H9 (cell line): Measurements from ENCODE around the gene TAF3. TPM values are rescaled to one million over a fixed set of nuclear protein-coding genes. Genes with fewer than 3 reads are reported as not detected.

Experiments
- DNase-seq: peaks from one replicate; pipeline ENCODE4 v3.0.0-alpha.2; 2017
- H2AFZ ChIP-seq: one replicate; pipeline ENCODE4 v1.6.1; 2013; ENCODE audit warnings: mild to moderate bottlenecking, low read length, control low read depth, moderate library complexity
- H2AK5ac ChIP-seq: 2 replicates; pipeline ENCODE4 v1.6.1; 2013; ENCODE audit warnings: low read length, control low read depth, mixed read lengths; ENCODE audit not compliant: insufficient read length
- H2BK120ac ChIP-seq: one replicate; pipeline ENCODE4 v1.6.1; 2013; ENCODE audit warnings: low read depth, mild to moderate bottlenecking, low read length, control low read depth, inconsistent platforms; ENCODE audit not compliant: poor library complexity, severe bottlenecking
- H2BK12ac ChIP-seq: 2 replicates; pipeline ENCODE4 v1.6.1; 2013; ENCODE audit warnings: low read length, control low read depth, mixed read lengths, low read depth; ENCODE audit not compliant: insufficient read length
- H2BK15ac ChIP-seq: 2 replicates; pipeline ENCODE4 v1.6.1; 2013; ENCODE audit warnings: low read depth, low read length, control low read depth
- H2BK20ac ChIP-seq: one replicate; pipeline ENCODE4 v1.6.1; 2013; ENCODE audit warnings: low read depth, mild to moderate bottlenecking, low read length, control low read depth, inconsistent platforms; ENCODE audit not compliant: poor library complexity, severe bottlenecking
- H2BK5ac ChIP-seq: 2 replicates; pipeline ENCODE4 v1.6.1; 2013; ENCODE audit warnings: low read length, control low read depth, mixed read lengths; ENCODE audit not compliant: insufficient read length
- H3K14ac ChIP-seq: 2 replicates; pipeline ENCODE4 v1.6.1; 2013; ENCODE audit warnings: low read length, control low read depth; ENCODE audit not compliant: insufficient read depth
- H3K18ac ChIP-seq: 2 replicates; pipeline ENCODE4 v1.6.1; 2013; ENCODE audit warnings: low read depth, mild to moderate bottlenecking, mixed read lengths, low read length, control low read depth; ENCODE audit not compliant: insufficient read length
- H3K23ac ChIP-seq: 2 replicates; pipeline ENCODE4 v1.6.1; 2013; ENCODE audit warnings: low read length, control low read depth, mixed read lengths, low read depth; ENCODE audit not compliant: insufficient read length
- H3K23me2 ChIP-seq: 2 replicates; pipeline ENCODE4 v1.6.1; 2013; ENCODE audit warnings: low read depth, mild to moderate bottlenecking, mixed read lengths, low read length, control low read depth; ENCODE audit not compliant: insufficient read length, poor library complexity, severe bottlenecking
- H3K27ac ChIP-seq: 2 replicates; pipeline ENCODE4 v1.5.1; 2013; ENCODE audit warnings: low read length, control low read depth, mixed read lengths, low read depth; ENCODE audit not compliant: insufficient read length
- H3K27me3 ChIP-seq: 2 replicates; pipeline ENCODE4 v1.6.1; 2013; ENCODE audit warnings: low read length, control low read depth, inconsistent platforms; ENCODE audit not compliant: insufficient read depth
- H3K4ac ChIP-seq: 2 replicates; pipeline ENCODE4 v1.6.1; 2013; ENCODE audit warnings: low read depth, mild to moderate bottlenecking, control low read depth, inconsistent platforms, low read length, moderate library complexity
- H3K4me1 ChIP-seq: 2 replicates; pipeline ENCODE4 v1.6.1; 2013; ENCODE audit warnings: low read length, control low read depth, inconsistent platforms; ENCODE audit not compliant: insufficient read depth
- H3K4me2 ChIP-seq: 2 replicates; pipeline ENCODE4 v1.6.1; 2013; ENCODE audit warnings: low read length, control low read depth, mixed read lengths; ENCODE audit not compliant: insufficient read length, insufficient read depth
- H3K56ac ChIP-seq: 2 replicates; pipeline ENCODE4 v1.6.1; 2013; ENCODE audit warnings: low read depth, mild to moderate bottlenecking, mixed read lengths, low read length, control low read depth; ENCODE audit not compliant: insufficient read length
- H3K79me1 ChIP-seq: 2 replicates; pipeline ENCODE4 v1.6.1; 2013; ENCODE audit warnings: low read depth, mild to moderate bottlenecking, moderate library complexity, low read length, control low read depth, inconsistent platforms; ENCODE audit not compliant: insufficient read depth, poor library complexity, severe bottlenecking
- H3K79me2 ChIP-seq: 2 replicates; pipeline ENCODE4 v1.6.1; 2013; ENCODE audit warnings: low read length, control low read depth, inconsistent platforms; ENCODE audit not compliant: insufficient read depth
- H3K9ac ChIP-seq: 2 replicates; pipeline ENCODE4 v1.6.1; 2013; ENCODE audit warnings: low read length, control low read depth, mixed read lengths; ENCODE audit not compliant: insufficient read length; ENCODE audit errors: extremely low read depth
- H3K9me3 ChIP-seq: one replicate; pipeline ENCODE4 v1.6.1; 2013; ENCODE audit warnings: low read depth, low read length, inconsistent platforms; ENCODE audit not compliant: control insufficient read depth
- H3T11ph ChIP-seq: one replicate; pipeline ENCODE4 v1.6.1; 2013; ENCODE audit warnings: mild to moderate bottlenecking, low read length, control low read depth, inconsistent platforms
- H4K20me1 ChIP-seq: one replicate; pipeline ENCODE4 v1.6.1; 2013; ENCODE audit not compliant: control insufficient read depth, insufficient read length, insufficient read depth
- H4K5ac ChIP-seq: 2 replicates; pipeline ENCODE4 v1.6.1; 2013; ENCODE audit warnings: low read depth, mild to moderate bottlenecking, mixed read lengths, low read length, control low read depth; ENCODE audit not compliant: insufficient read length
- H4K8ac ChIP-seq: replicated peaks from 2 replicates; pipeline ENCODE4 v1.6.1; 2013; ENCODE audit warnings: low read length, control low read depth, mixed read lengths, low read depth; ENCODE audit not compliant: insufficient read length
- H4K91ac ChIP-seq: 2 replicates; pipeline ENCODE4 v1.6.1; 2013; ENCODE audit warnings: low read depth, mild to moderate bottlenecking, moderate library complexity, mixed read lengths, low read length, control low read depth; ENCODE audit not compliant: insufficient read length
- H3K27ac Mint-ChIP-seq, 3 experiments: 2 replicates in 2 of 3; 3 replicates in 1 of 3; pipeline ENCODE4 v1.8.0; 2020 to 2021; ENCODE audit warnings: mixed read lengths in 3 of 3, mild to moderate bottlenecking in 1 of 3, moderate library complexity in 1 of 3
- H3K27me3 Mint-ChIP-seq: 2 replicates; pipeline ENCODE4 v1.8.0; 2021; ENCODE audit warnings: low read depth, mild to moderate bottlenecking, moderate library complexity, mixed read lengths
- H3K36me3 Mint-ChIP-seq, 3 experiments: 2 replicates in 2 of 3; 3 replicates in 1 of 3; pipeline ENCODE4 v1.8.0; 2020 to 2021; ENCODE audit warnings: low read depth in 3 of 3, mixed read lengths in 3 of 3; ENCODE audit not compliant: insufficient read depth in 1 of 3
- H3K4me1 Mint-ChIP-seq, 2 experiments: 2 replicates each; pipeline ENCODE4 v1.8.0; 2020; ENCODE audit warnings: mixed read lengths in 2 of 2
- H3K4me3 Mint-ChIP-seq, 2 experiments: 2 replicates in 1 of 2; 3 replicates in 1 of 2; pipeline ENCODE4 v1.8.0; 2020 to 2021; ENCODE audit warnings: mild to moderate bottlenecking in 2 of 2, mixed read lengths in 2 of 2, moderate library complexity in 1 of 2
- H3K9me3 Mint-ChIP-seq, 2 experiments: 2 replicates in 1 of 2; 3 replicates in 1 of 2; pipeline ENCODE4 v1.8.0; 2020; ENCODE audit warnings: mild to moderate bottlenecking in 2 of 2, mixed read lengths in 2 of 2, moderate library complexity in 1 of 2
- WGBS: extraction: QIAGEN DNeasy Blood & Tissue Kit; methylation state at CpG from one replicate; pipeline ENCODE4 v1.1.7; 2013; ENCODE audit warnings: missing lambda C conversion rate, low lambda C conversion rate, mixed read lengths; ENCODE audit not compliant: insufficient read length; ENCODE audit errors: extremely low coverage; 5-methylcytosine and 5-hydroxymethylcytosine counted together
- total RNA-seq: library from RNA; stranded (reverse); gene quantifications from 2 replicates; pipeline ENCODE4 v1.2.1, GENCODE V29; 2021
- TF ChIP-seq, protein P1 (sequence below): fragments of 200-600 bp; sonication (generic); conservative IDR thresholded peaks from 3 replicates; pipeline ENCODE4 v1.8.0; 2021; ENCODE audit warnings: antibody characterized with exemption, mild to moderate bottlenecking

TAF3 gene
- total RNA-seq, 1 experiment from 2014 or later, result 10.2 TPM

- no peak for DNase-seq
- no peaks in the 10 kb centered on the region; the same call in 1 of the 2 replicates for H3K4me1 ChIP-seq
- H3K56ac ChIP-seq, result no peak overlapping the region
- H2AK5ac ChIP-seq, result no peak overlapping the region
- no peaks in the 10 kb centered on the region for H3K23me2 ChIP-seq
- H2BK20ac ChIP-seq, result no peak overlapping the region
- no peaks in the 10 kb centered on the region for H3K9me3 Mint-ChIP-seq
- H3K79me2 ChIP-seq, result no peaks in the 10 kb centered on the region
- no peaks in the 10 kb centered on the region for H3K36me3 Mint-ChIP-seq
- H2BK120ac ChIP-seq, result no peak overlapping the region
- H3K9ac ChIP-seq, result no peak overlapping the region
- H3K4ac ChIP-seq, result no peak overlapping the region
- no peaks in the 10 kb centered on the region for H3K9me3 ChIP-seq
- no CpG with 5 or more reads among the region's 8 CpGs for WGBS
- H3T11ph ChIP-seq, result no peak overlapping the region
- H4K20me1 ChIP-seq, result no peaks in the 10 kb centered on the region
- H2BK12ac ChIP-seq, result no peak overlapping the region
- no peak overlapping the region for H4K5ac ChIP-seq
- no peaks in the 10 kb centered on the region for H3K27me3 ChIP-seq
- no peak overlapping the region for H4K8ac ChIP-seq
- H3K18ac ChIP-seq, result no peak overlapping the region
- H2AFZ ChIP-seq, result no peak overlapping the region
- TF ChIP-seq, protein P1, sequence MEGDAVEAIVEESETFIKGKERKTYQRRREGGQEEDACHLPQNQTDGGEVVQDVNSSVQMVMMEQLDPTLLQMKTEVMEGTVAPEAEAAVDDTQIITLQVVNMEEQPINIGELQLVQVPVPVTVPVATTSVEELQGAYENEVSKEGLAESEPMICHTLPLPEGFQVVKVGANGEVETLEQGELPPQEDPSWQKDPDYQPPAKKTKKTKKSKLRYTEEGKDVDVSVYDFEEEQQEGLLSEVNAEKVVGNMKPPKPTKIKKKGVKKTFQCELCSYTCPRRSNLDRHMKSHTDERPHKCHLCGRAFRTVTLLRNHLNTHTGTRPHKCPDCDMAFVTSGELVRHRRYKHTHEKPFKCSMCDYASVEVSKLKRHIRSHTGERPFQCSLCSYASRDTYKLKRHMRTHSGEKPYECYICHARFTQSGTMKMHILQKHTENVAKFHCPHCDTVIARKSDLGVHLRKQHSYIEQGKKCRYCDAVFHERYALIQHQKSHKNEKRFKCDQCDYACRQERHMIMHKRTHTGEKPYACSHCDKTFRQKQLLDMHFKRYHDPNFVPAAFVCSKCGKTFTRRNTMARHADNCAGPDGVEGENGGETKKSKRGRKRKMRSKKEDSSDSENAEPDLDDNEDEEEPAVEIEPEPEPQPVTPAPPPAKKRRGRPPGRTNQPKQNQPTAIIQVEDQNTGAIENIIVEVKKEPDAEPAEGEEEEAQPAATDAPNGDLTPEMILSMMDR, result no peak
- H3K14ac ChIP-seq, result no peak overlapping the region
- no peak overlapping the region for H3K27ac Mint-ChIP-seq
- H3K79me1 ChIP-seq, result no peaks in the 10 kb centered on the region
- H3K27ac ChIP-seq, result no peak overlapping the region
- no peak overlapping the region for H4K91ac ChIP-seq
- H2BK15ac ChIP-seq, result no peak overlapping the region
- peaks cover 9 to 13% of the 10 kb centered on the region in 2 experiments for H3K4me1 Mint-ChIP-seq
- no peak overlapping the region for H3K23ac ChIP-seq
- H3K27me3 Mint-ChIP-seq, result no peaks in the 10 kb centered on the region
- no peak overlapping the region for H3K4me3 Mint-ChIP-seq
- H3K4me2 ChIP-seq, result no peak overlapping the region
- no peak overlapping the region for H2BK5ac ChIP-seq
Measured at GRCh38 chr10:7887174-7887816, 69.0 kb downstream of the TAF3 start.
